Thyroid gland (tissue), 4 donors: ENCODE data around the gene COL25A1. TPM values are rescaled to one million over a fixed set of nuclear protein-coding genes. Genes with fewer than 3 reads are reported as not detected.

Experiments
- DNase-seq, 2 donors: peaks; one replicate each; pipeline ENCODE4 v3.0.0-alpha.2; 2019
- H3K27ac ChIP-seq, 3 donors: fragments of 200-600 bp; sonication (generic); 1 replicate in 2 of 3; 2 replicates in 1 of 3; pipeline ENCODE4 v1.5.1; 2016 to 2019; ENCODE audit warnings: mild to moderate bottlenecking in 1 of 3, moderate library complexity in 1 of 3
- H3K27me3 ChIP-seq: fragments of 200-600 bp; sonication (generic); one replicate; pipeline ENCODE4 v1.5.1; 2019
- H3K36me3 ChIP-seq, 2 donors: fragments of 200-600 bp; sonication (generic); one replicate each; pipeline ENCODE4 v1.5.1; 2016 to 2019
- H3K4me1 ChIP-seq, 2 donors: fragments of 200-600 bp; sonication (generic); one replicate each; pipeline ENCODE4 v1.5.1; 2017 to 2019
- H3K4me3 ChIP-seq, 3 donors: fragments of 200-600 bp; sonication (generic); replicated peaks in 1 of 3; 1 replicate in 2 of 3; 2 replicates in 1 of 3; pipeline ENCODE4 v1.5.1; 2016; ENCODE audit warnings: mild to moderate bottlenecking in 1 of 3
- H3K9me3 ChIP-seq: fragments of 200-600 bp; sonication (generic); one replicate; pipeline ENCODE4 v1.5.1; 2017
- POLR2A ChIP-seq, 2 donors: fragments of 450-650 bp; IDR thresholded peaks; one replicate each; pipeline ENCODE4 v1.6.1; 2017; ENCODE audit warnings: antibody characterized with exemption in 2 of 2, mild to moderate bottlenecking in 2 of 2, moderate library complexity in 1 of 2
- WGBS, 2 donors: methylation state at CpG; one replicate each; pipeline ENCODE4 v1.1.5; 2017; 5-methylcytosine and 5-hydroxymethylcytosine counted together
- intact Hi-C: fragments of 100-400 bp; cut with DNase I; formaldehyde crosslinking; loops from one replicate; pipeline ENCODE4 v1.15.1; 2023
- total RNA-seq, 4 donors: library from RNA; depleted of rRNA; stranded (reverse); fragments of >200 nt; gene quantifications; one replicate each; pipeline ENCODE4 v1.2.3, GENCODE V29; 2016
- TF ChIP-seq, protein P1 (sequence below), 6 experiments: fragments of 200-600 bp in 3 of 6; fragments of 450-650 bp in 3 of 6; sonication (generic) in 3 of 6; IDR thresholded peaks; one replicate each; pipeline ENCODE4 v1.5.1; 2016 to 2019; ENCODE audit warnings: antibody characterized with exemption in 6 of 6, mild to moderate bottlenecking in 2 of 6, inconsistent platforms in 1 of 6, moderate library complexity in 1 of 6

COL25A1 gene
- total RNA-seq, 4 donors from 2014 or later: 5.5 to 21.0 (median 7.1) TPM

DNA sequence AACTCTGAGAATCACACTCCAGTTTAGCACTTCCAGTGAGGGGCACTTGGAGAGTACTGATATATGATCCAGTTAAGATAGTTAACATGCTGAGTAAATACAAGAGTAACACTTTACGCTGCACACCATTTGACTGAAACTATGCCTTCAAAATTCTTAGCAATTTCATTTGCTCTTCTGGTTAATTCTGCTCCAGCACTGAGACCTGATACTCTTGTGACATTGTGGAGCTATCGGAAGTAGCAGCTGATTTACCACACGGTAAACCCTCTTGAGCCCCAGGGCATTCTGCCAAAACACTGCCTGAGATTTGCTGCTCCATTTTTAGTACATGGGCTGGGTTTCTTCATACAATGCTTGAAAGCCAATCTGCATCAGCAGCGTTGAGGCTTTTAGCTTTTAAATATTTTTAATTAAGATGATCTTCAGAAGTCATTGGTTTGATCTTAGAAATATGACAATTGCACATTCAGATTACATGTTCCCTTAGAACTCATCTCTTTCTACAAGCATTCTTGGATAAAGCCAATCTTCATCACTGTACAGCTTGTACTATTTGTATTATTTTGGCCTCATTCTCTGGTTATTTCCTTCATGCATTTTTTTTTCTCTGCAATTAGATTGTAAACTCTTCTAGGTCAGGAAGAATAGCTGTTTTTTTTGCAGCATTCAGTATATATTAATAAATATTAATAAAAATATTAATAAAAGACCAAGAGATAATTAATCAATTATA lies 471.8 kb downstream of the COL25A1 start:
- Histone ChIP-seq H3K36me3 (no peaks in the 10 kb centered on the region), H3K4me1 (peaks cover 2 to 7% of the 10 kb centered on the region in 2 donors), H3K27ac (no peak overlapping the region), H3K27me3 (no peaks in the 10 kb centered on the region), H3K4me3 (no peak overlapping the region), H3K9me3 (no peaks in the 10 kb centered on the region)
- whole genome bisulfite sequencing, 2 donors: 26 to 34% methylated on average over 4 of the region's 4 CpGs
- intact Hi-C loops: loop anchor here (10.0 kb wide), 1 partner anchor 574 kb away; no protein-coding TSS in a partner anchor
- TF ChIP-seq, protein P1, sequence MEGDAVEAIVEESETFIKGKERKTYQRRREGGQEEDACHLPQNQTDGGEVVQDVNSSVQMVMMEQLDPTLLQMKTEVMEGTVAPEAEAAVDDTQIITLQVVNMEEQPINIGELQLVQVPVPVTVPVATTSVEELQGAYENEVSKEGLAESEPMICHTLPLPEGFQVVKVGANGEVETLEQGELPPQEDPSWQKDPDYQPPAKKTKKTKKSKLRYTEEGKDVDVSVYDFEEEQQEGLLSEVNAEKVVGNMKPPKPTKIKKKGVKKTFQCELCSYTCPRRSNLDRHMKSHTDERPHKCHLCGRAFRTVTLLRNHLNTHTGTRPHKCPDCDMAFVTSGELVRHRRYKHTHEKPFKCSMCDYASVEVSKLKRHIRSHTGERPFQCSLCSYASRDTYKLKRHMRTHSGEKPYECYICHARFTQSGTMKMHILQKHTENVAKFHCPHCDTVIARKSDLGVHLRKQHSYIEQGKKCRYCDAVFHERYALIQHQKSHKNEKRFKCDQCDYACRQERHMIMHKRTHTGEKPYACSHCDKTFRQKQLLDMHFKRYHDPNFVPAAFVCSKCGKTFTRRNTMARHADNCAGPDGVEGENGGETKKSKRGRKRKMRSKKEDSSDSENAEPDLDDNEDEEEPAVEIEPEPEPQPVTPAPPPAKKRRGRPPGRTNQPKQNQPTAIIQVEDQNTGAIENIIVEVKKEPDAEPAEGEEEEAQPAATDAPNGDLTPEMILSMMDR (IDR thresholded peaks at IDR 0.05): no peak
- TF ChIP-seq POLR2A (IDR thresholded peaks at IDR 0.05): no peak
- peak; percentile 79 to 83 for DNase-seq

DNA sequence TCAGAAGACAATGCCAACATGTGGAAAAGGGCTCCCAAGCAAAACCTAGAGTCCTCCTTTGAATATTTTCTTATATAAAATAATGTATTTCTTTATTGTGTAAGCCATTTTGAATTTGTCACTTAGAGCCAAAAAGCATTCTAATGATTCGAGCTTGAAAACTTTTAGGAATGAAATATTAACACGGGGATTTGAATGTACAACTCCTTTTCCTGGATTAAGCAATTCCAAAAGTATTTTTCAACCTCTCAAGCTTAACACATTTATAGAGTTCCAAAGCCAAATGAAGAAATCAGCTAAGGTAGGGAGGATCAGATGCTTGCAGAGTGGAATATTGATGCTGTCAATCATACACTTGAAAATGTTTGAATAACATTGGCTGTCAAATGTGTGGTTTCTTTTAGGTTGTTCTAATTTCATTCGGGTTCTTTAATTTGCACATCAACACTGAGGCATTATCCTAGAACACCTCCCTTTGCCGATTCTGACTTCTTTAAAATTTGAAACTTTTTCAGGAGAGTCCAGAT lies 472.4 kb downstream of the COL25A1 start:
- intact Hi-C loops: loop anchor here (10.0 kb wide), 1 partner anchor 575 kb away; no protein-coding TSS in a partner anchor
- no peaks in the 10 kb centered on the region for H3K36me3 ChIP-seq
- 82 to 83% methylated on average over 4 of the region's 4 CpGs for WGBS, 2 donors

DNA sequence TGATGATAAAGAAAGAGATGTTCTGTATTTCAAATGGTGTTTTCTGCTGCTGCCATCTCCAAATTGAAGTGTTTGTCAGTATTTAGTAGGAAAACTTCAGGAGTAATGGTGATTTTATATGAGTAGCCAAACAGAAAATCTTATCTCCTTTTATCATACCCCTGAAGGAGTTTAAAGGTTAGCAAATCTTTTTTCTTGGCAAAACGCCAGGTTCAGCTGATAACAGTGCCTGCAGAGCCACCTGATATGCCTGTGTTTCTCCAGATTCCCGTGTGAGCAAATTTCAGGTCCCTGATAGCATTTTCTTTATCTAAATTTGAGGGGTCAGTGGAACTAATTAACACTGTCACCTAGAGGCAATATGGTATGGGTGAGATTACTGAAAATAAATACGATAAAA lies 473.8 kb downstream of the COL25A1 start:
- no peak overlapping the region for H3K4me3 ChIP-seq
- no peaks in the 10 kb centered on the region for H3K36me3 ChIP-seq
- peaks cover 2 to 7% of the 10 kb centered on the region in 2 donors for H3K4me1 ChIP-seq
- no peak for DNase-seq
- H3K27ac ChIP-seq: no peak overlapping the region
- TF ChIP-seq, protein P1 (IDR thresholded peaks at IDR 0.05): no peak
- TF ChIP-seq POLR2A (IDR thresholded peaks at IDR 0.05): no peak
- H3K9me3 ChIP-seq: no peaks in the 10 kb centered on the region
- no peaks in the 10 kb centered on the region for H3K27me3 ChIP-seq
- 37 to 46% methylated on average over 3 of the region's 3 CpGs for WGBS, 2 donors
- intact Hi-C loops: no loop called here

More for the DNA sequence above, 472.4 kb downstream of the COL25A1 start:
- peaks cover 2 to 7% of the 10 kb centered on the region in 2 donors for H3K4me1 ChIP-seq
- no peak overlapping the region for H3K4me3 ChIP-seq
- no peak for DNase-seq
- no peaks in the 10 kb centered on the region for H3K27me3 ChIP-seq
- TF ChIP-seq, protein P1 (IDR thresholded peaks at IDR 0.05): no peak
- TF ChIP-seq POLR2A (IDR thresholded peaks at IDR 0.05): no peak
- no peaks in the 10 kb centered on the region for H3K9me3 ChIP-seq
- no peak overlapping the region for H3K27ac ChIP-seq

DNA sequence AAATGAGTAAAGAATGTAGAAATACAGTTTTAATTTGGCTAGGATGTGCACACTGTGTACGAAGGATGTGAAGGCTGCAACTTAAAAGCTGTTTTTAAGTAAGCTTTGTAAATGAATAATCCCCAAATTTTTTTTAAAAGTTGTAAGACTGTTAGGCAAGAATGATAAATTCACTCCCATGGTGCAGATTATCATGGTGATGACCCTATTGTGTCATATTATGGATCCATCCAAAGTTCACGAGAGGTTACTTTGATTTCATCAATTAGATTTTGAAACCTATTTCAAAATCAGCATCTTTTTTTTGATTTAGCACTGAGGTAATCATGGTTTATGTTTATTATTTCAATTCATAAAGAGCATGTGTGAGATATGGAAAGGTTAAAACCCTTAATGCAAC lies 476.7 kb downstream of the COL25A1 start:
- Histone ChIP-seq H3K27me3 (no peaks in the 10 kb centered on the region), H3K36me3 (no peaks in the 10 kb centered on the region), H3K4me1 (peaks cover 2 to 5% of the 10 kb centered on the region in 2 donors), H3K27ac (no peak overlapping the region), H3K4me3 (no peak overlapping the region), H3K9me3 (no peaks in the 10 kb centered on the region)
- no peak for DNase-seq
- WGBS, 2 donors: 90 to 93% methylated on average over 2 of the region's 2 CpGs
- intact Hi-C loops: no loop called here
- TF ChIP-seq, protein P1 (IDR thresholded peaks at IDR 0.05): no peak
- TF ChIP-seq POLR2A (IDR thresholded peaks at IDR 0.05): no peak

DNA sequence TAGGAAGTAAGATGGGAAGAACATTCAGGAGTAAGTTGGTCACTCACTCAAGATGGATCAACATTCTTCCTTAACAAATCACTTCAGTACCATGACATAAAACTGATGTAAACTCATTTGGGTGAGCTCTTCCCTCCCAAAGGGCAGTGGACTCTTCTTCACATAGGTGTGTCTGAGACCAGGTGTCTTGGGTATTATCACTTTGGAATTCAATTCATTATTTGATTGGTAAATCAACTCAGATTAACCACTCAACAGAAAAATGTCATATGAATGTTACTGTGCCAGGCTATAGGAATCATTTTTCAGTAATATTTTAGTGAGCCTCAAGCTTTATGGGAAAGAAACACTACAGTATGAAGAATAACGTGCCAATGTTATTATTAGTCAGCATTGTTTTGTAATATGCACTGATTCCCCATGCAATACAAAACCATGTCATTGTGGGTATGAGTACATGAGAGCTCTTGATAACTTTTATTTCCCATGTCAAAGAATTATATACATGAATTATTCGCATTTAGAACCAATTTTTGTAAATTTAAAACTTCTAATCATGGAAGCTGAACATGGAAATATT lies 481.0 kb downstream of the COL25A1 start:
- intact Hi-C loops: no loop called here
- DNase-seq: no peak

More for the DNA sequence above, 481.0 kb downstream of the COL25A1 start:
- Histone ChIP-seq H3K4me1 (no peaks in the 10 kb centered on the region), H3K27me3 (no peaks in the 10 kb centered on the region), H3K27ac (no peak overlapping the region), H3K4me3 (no peak overlapping the region), H3K9me3 (no peaks in the 10 kb centered on the region), H3K36me3 (no peaks in the 10 kb centered on the region)
- 48 to 64% methylated on average over 2 of the region's 2 CpGs for WGBS, 2 donors
- TF ChIP-seq, protein P1 (IDR thresholded peaks at IDR 0.05): no peak
- TF ChIP-seq POLR2A (IDR thresholded peaks at IDR 0.05): no peak
